GM20000 (cell line): ENCODE data around the gene FBXO9.

Experiments used
- DNase-seq: peaks from one replicate; pipeline ENCODE4 v3.0.0; 2012; ENCODE audit warnings: low spot score
- TF ChIP-seq, protein P1 (sequence below): IDR thresholded peaks from 2 replicates; pipeline ENCODE4 v1.5.1; 2012; ENCODE audit warnings: mild to moderate bottlenecking, control low read depth; ENCODE audit errors: extremely low read depth, missing control alignments

The FBXO9 gene

DNA sequence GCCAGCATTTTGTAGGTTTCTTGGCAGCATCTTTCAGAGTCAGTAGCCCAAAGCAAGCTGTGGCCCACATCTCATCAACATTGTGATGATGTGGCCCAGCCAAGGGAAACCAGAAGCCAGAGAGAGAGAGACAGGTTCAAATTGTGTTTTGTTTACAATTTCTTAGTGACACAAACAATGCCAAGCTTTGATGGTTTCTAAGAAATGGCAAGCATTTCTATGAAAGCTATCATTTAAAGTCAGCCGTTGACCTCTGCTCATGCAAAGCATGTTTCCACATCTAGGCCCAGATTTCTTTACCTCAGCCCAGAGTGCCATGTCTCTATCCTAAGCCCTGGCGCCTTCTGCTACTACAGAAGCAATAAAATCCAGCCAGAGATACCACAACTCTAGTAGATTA, 50.5 kb downstream of the FBXO9 start:
- TF ChIP-seq, protein P1, sequence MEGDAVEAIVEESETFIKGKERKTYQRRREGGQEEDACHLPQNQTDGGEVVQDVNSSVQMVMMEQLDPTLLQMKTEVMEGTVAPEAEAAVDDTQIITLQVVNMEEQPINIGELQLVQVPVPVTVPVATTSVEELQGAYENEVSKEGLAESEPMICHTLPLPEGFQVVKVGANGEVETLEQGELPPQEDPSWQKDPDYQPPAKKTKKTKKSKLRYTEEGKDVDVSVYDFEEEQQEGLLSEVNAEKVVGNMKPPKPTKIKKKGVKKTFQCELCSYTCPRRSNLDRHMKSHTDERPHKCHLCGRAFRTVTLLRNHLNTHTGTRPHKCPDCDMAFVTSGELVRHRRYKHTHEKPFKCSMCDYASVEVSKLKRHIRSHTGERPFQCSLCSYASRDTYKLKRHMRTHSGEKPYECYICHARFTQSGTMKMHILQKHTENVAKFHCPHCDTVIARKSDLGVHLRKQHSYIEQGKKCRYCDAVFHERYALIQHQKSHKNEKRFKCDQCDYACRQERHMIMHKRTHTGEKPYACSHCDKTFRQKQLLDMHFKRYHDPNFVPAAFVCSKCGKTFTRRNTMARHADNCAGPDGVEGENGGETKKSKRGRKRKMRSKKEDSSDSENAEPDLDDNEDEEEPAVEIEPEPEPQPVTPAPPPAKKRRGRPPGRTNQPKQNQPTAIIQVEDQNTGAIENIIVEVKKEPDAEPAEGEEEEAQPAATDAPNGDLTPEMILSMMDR, result no peak
- DNase-seq, result no peak

DNA sequence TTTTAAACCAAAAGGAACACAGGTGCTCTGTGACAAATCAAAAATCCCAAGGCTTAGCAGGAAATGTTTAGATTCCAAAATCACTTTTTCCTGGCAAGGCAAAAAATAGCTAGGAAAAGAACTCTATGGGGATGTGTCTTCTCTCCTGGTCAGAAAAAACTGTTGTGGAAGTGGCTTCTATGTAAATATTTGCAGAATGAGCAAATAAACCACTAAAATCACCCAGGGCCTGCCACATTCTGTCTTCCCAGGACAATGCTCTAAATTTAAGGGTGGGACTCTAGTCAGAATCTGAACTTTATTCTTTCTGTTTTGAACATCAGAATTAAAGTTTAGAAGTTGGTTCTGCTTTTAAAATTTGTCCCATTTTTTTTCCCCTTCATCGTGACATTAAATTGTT, 54.1 kb downstream of the FBXO9 start:
- TF ChIP-seq, protein P1, result no peak
- DNase-seq, result no peak

DNA sequence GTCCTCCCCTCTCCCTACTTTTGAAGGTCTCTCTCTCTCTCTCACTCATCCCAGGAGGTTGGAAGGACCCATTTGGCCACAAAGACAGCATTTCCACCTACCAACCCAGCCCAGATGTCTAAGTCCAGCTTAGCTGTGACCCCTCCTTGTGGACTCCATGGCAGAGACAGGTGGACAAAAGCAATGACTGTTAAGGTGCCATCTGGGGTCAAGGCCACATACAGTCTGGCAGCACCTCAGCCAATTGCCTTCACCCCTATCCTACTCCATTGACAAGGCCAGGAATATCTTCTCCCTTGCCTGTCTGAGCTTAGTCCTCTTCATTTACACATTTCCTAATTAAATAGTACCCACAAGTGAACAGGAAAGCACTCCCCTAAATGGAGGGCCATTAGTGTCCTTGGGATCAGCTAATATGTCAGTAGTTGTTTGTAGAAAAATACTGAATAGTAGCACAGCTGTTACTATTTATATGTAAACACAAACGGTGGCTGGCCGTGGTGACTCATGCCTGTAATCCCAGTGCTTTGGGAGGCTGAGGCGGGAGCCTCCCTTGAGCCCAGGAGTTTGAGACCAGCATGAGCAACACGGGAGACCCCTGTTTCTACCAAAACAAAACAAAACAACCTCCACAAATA, 54.7 kb downstream of the FBXO9 start:
- no peak for DNase-seq
- TF ChIP-seq, protein P1, result no peak

DNA sequence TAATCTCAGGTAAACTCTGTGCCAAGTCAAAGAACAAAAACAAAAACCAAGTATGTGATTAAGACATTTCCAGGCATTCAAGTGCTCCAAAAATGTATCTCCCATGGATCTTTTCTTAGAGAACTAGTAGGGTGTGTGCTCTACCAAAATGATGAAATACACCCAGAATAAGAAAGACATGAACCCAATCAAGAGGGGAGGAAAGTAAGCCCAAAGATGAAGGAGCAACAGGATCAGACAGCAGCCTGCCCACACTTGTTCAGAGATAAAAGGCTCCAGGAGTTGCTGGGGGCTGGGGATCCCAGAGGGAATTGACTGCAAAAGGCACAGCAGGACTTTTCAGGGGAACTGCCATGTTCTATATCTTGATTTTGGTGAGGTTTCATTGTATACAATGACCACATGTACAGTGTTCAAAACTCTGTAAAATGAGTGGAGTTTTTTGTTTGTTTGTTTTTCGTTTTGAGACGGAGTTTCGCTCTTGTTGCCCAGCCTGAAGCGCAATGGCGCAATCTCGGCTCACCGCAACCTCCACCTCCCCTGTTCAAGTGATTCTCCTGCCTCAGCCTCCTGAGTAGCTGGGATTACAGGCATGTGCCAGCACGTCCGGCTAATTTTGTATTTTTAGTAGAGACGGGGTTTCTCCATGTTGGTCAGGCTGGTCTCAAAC, 59.1 kb downstream of the FBXO9 start:
- TF ChIP-seq, protein P1, result no peak
- DNase-seq, result no peak

DNA sequence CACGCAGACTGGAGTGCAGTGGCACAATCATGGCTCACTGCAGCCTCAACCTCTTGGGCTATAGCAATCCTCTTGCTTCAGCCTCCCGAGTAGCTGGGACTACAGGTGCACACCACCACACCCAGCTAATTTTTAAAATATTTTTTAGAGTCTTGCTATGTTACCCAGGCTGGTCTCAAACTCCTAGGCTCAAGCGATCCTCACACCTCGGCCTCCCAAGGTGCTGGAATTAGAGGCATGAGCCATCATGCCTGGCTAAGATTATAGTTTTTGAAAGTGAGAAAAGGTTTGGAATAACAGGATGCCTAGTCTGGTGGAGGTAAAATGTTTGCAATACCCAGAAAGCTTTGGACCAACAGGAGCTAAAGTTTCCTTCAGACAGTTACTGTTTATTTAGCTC, 60.1 kb downstream of the FBXO9 start:
- no peak for DNase-seq
- TF ChIP-seq, protein P1, result no peak

DNA sequence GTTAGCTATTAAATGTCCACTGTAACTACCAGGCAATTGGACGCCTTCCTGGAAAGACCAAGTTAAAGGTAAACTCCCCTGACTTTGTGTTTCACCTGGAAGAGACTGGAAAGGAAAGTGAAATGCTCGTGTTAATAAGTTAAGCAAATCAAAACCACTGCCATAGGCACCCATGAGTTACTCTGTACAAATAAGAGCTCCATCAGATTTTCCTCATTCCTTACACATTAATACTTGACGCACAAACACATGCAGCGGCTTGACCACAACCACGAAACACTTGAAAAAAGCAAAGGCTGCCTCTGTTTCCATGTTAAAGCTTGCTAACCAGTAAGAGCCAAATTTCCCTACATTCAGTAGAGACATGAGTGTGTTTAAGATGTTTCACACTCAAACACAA, 63.6 kb downstream of the FBXO9 start:
- DNase-seq, result no peak
- TF ChIP-seq, protein P1, result no peak

DNA sequence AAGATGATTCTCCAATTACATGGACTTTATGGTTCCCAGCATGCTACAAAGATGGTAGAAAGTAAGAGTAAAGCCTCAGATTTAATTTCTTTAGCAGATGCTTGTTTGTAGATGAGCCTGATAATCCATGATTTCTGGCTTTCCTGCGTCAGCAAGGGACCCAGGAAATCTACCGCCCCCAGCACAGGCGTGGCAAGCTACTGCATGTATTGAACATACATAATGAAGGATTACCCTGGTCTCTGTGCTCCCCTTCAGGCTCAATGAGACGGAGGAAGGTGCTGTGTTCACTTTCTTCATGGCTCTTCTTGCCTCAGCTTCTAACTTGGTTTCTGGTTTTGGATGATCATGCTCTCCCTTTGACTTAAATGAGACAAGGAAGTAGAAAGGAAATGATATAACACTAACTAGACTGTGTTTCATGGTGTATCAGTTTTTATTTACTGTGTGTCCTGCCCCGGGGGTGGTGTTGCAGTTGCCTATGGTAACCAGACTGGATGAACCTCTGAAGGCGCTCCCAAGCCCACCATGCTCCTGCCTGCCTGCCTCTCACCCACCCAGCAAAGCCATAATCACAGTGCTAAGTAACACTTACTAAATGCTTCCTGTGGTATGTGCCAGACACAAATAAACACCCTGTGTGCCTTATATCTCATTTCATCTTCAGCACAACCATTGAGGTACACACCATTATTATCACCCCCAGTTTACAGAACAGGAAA, 65.5 kb downstream of the FBXO9 start:
- TF ChIP-seq, protein P1, result no peak
- DNase-seq, result no peak
